NCI-H748 (cell line): ENCODE data around the gene SLC17A7.
A peak's percentile ranks its signal among the peaks of the same experiment; 100 is the strongest.

Source experiments
- DNase-seq: peaks from one replicate; lab custom pipeline; 2025; ENCODE audit not compliant: unreplicated experiment; lab: John Stamatoyannopoulos, UW

SLC17A7 gene

GRCh38 chr19:49411681-49412326 is 29.5 kb downstream of the SLC17A7 start:
- DNase-seq = no peak

GRCh38 chr19:49409441-49410029 is 31.8 kb downstream of the SLC17A7 start:
- peak; percentile 21 for DNase-seq

GRCh38 chr19:49408816-49409440 is 32.4 kb downstream of the SLC17A7 start:
- no peak for DNase-seq

GRCh38 chr19:49407482-49408015 is 33.8 kb downstream of the SLC17A7 start:
- no peak for DNase-seq

- no peak for DNase-seq
Observed at GRCh38 chr19:49407079-49407478, 34.2 kb downstream of the SLC17A7 start.

- DNase-seq = peak; percentile 95
Observed at GRCh38 chr19:49403404-49404187, 37.7 kb downstream of the SLC17A7 start.

- no peak for DNase-seq
Observed at GRCh38 chr19:49400029-49400428, 41.3 kb downstream of the SLC17A7 start.

GRCh38 chr19:49398931-49399330 is 42.4 kb downstream of the SLC17A7 start:
- no peak for DNase-seq

GRCh38 chr19:49398001-49398615 is 43.2 kb downstream of the SLC17A7 start:
- DNase-seq = no peak

GRCh38 chr19:49396738-49397505 is 44.4 kb downstream of the SLC17A7 start:
- DNase-seq = no peak

- no peak for DNase-seq
Observed at GRCh38 chr19:49395581-49396407, 45.5 kb downstream of the SLC17A7 start.

- no peak for DNase-seq
Observed at GRCh38 chr19:49393881-49394280, 47.4 kb downstream of the SLC17A7 start.

GRCh38 chr19:49391581-49392399 is 49.5 kb downstream of the SLC17A7 start:
- peak; percentile 86 for DNase-seq

GRCh38 chr19:49390929-49391359 is 50.4 kb downstream of the SLC17A7 start:
- no peak for DNase-seq

GRCh38 chr19:49390131-49390928 is 51.0 kb downstream of the SLC17A7 start:
- DNase-seq = no peak

GRCh38 chr19:49389406-49389805 is 51.9 kb downstream of the SLC17A7 start:
- no peak for DNase-seq

- DNase-seq = peak; percentile 29
Observed at GRCh38 chr19:49387936-49388372, 53.4 kb downstream of the SLC17A7 start, which contains the start of gene KASH5. KASH5 (plus strand) TSS chr19:49388249; CDS start chr19:49390884, 2,635 bp downstream.
